Type B pancreatic cell (in vitro differentiated cells): ENCODE data around the gene AGMO. TPM values are rescaled to one million over a fixed set of nuclear protein-coding genes. Genes with fewer than 3 reads are reported as not detected.

Source experiments
- DNase-seq: peaks from one replicate; pipeline ENCODE4 v3.0.0; 2021; ENCODE audit warnings: mixed read lengths; ENCODE audit not compliant: unreplicated experiment; ENCODE audit errors: extremely low spot score
- H3K27ac Mint-ChIP-seq: 2 replicates; pipeline ENCODE4 v1.8.0; 2021; ENCODE audit warnings: mild to moderate bottlenecking, mixed read lengths
- H3K27me3 Mint-ChIP-seq: 2 replicates; pipeline ENCODE4 v1.8.0; 2021; ENCODE audit warnings: mixed read lengths
- H3K36me3 Mint-ChIP-seq: 2 replicates; pipeline ENCODE4 v1.8.0; 2021; ENCODE audit warnings: mixed read lengths
- H3K4me1 Mint-ChIP-seq: one replicate; pipeline ENCODE4 v1.8.0; 2021; ENCODE audit warnings: mixed read lengths; ENCODE audit not compliant: unreplicated experiment
- H3K4me3 Mint-ChIP-seq: 2 replicates; pipeline ENCODE4 v1.8.0; 2021; ENCODE audit warnings: mild to moderate bottlenecking, mixed read lengths
- H3K9me3 Mint-ChIP-seq: 2 replicates; pipeline ENCODE4 v1.8.0; 2021; ENCODE audit warnings: mixed read lengths
- CTCF ChIP-seq: fragments of 200-600 bp; sonication (generic); conservative IDR thresholded peaks from 2 replicates; pipeline ENCODE4 v1.5.0; 2021; ENCODE audit warnings: antibody characterized with exemption, mild to moderate bottlenecking
- total RNA-seq: library from RNA; stranded (reverse); gene quantifications from 2 replicates; pipeline ENCODE4 v1.2.1, GENCODE V29; 2021; ENCODE audit warnings: low replicate concordance

Gene AGMO
- total RNA-seq, 1 donor from 2014 or later = 0.41 TPM

- Mint-ChIP-seq H3K36me3 (no peaks in the 10 kb centered on the region), H3K4me3 (no peak overlapping the region), H3K27me3 (no peaks in the 10 kb centered on the region), H3K4me1 (no peaks in the 10 kb centered on the region), H3K9me3 (no peaks in the 10 kb centered on the region), H3K27ac (no peak overlapping the region)
- no peak for DNase-seq
- TF ChIP-seq CTCF = no peak
These were observed 209.2 kb downstream of the AGMO start for GRCh38 chr7:15352421-15353206.

GRCh38 chr7:15345216-15345615 lies 216.6 kb downstream of the AGMO start:
- Mint-ChIP-seq H3K9me3 (no peaks in the 10 kb centered on the region), H3K4me3 (no peak overlapping the region), H3K4me1 (no peaks in the 10 kb centered on the region), H3K27me3 (no peaks in the 10 kb centered on the region), H3K36me3 (no peaks in the 10 kb centered on the region), H3K27ac (no peak overlapping the region)
- TF ChIP-seq CTCF = no peak
- no peak for DNase-seq

GRCh38 chr7:15341817-15342216 lies 220.0 kb downstream of the AGMO start:
- Mint-ChIP-seq H3K36me3 (no peaks in the 10 kb centered on the region), H3K4me1 (no peaks in the 10 kb centered on the region), H3K27ac (no peak overlapping the region), H3K9me3 (peaks cover 5% of the 10 kb centered on the region), H3K4me3 (no peak overlapping the region), H3K27me3 (no peaks in the 10 kb centered on the region)
- no peak for DNase-seq
- TF ChIP-seq CTCF = no peak

- Mint-ChIP-seq H3K27me3 (no peaks in the 10 kb centered on the region), H3K4me3 (no peak overlapping the region), H3K27ac (no peak overlapping the region), H3K36me3 (no peaks in the 10 kb centered on the region), H3K4me1 (peaks cover 8% of the 10 kb centered on the region), H3K9me3 (peaks cover 5% of the 10 kb centered on the region)
- TF ChIP-seq CTCF = no peak
- no peak for DNase-seq
These were observed 225.7 kb downstream of the AGMO start for GRCh38 chr7:15336146-15336545.

GRCh38 chr7:15335390-15335789 lies 226.4 kb downstream of the AGMO start:
- Mint-ChIP-seq H3K4me1 (peaks cover 16% of the 10 kb centered on the region), H3K27ac (no peak overlapping the region), H3K9me3 (peaks cover 9% of the 10 kb centered on the region), H3K27me3 (no peaks in the 10 kb centered on the region), H3K4me3 (no peak overlapping the region), H3K36me3 (no peaks in the 10 kb centered on the region)
- no peak for DNase-seq
- no peak for TF ChIP-seq CTCF
